ENCODE measurements around the gene ADCY3. TPM values are rescaled to one million over a fixed set of nuclear protein-coding genes. Genes with fewer than 3 reads are reported as not detected.

The ADCY3 gene
- total RNA-seq, 4 donors from 2014 or later: 29.3 to 51.9 (median 43.1) TPM

DNA sequence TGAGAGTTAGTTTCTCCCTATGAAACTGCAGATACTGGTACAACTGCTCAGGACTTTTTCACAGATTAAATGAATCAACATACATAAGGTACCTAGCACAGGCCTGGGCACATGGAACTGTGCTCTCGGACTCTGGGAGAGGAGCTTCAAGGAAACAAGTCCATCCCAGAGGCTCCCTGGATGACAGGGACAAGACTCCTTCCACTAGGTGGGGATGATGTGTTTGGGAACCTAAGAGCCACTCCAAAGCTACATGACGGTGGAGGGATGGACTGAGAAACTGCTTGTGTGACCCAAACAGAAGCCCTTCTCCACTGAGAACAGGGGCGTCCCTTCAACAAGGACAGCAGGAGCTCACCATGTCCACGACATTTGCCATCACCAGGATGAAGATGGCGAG is 89.7 kb downstream of the ADCY3 start:
- no peak overlapping the region for H3K4me3 ChIP-seq (ENCODE audit: low read depth, poor library complexity, severe bottlenecking)
- intact Hi-C loops (cut with DNase I; ENCODE audit: low total_unique reads): no loop called here
- no peak for TF ChIP-seq POLR2A (IDR thresholded peaks at IDR 0.05)
- TF ChIP-seq, protein P1, sequence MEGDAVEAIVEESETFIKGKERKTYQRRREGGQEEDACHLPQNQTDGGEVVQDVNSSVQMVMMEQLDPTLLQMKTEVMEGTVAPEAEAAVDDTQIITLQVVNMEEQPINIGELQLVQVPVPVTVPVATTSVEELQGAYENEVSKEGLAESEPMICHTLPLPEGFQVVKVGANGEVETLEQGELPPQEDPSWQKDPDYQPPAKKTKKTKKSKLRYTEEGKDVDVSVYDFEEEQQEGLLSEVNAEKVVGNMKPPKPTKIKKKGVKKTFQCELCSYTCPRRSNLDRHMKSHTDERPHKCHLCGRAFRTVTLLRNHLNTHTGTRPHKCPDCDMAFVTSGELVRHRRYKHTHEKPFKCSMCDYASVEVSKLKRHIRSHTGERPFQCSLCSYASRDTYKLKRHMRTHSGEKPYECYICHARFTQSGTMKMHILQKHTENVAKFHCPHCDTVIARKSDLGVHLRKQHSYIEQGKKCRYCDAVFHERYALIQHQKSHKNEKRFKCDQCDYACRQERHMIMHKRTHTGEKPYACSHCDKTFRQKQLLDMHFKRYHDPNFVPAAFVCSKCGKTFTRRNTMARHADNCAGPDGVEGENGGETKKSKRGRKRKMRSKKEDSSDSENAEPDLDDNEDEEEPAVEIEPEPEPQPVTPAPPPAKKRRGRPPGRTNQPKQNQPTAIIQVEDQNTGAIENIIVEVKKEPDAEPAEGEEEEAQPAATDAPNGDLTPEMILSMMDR (IDR thresholded peaks at IDR 0.05): no peak
- 92 to 94% methylated on average over 5 of the region's 5 CpGs for WGBS, 2 donors
- no peak for DNase-seq (ENCODE audit: low spot score in 2 of 2)

DNA sequence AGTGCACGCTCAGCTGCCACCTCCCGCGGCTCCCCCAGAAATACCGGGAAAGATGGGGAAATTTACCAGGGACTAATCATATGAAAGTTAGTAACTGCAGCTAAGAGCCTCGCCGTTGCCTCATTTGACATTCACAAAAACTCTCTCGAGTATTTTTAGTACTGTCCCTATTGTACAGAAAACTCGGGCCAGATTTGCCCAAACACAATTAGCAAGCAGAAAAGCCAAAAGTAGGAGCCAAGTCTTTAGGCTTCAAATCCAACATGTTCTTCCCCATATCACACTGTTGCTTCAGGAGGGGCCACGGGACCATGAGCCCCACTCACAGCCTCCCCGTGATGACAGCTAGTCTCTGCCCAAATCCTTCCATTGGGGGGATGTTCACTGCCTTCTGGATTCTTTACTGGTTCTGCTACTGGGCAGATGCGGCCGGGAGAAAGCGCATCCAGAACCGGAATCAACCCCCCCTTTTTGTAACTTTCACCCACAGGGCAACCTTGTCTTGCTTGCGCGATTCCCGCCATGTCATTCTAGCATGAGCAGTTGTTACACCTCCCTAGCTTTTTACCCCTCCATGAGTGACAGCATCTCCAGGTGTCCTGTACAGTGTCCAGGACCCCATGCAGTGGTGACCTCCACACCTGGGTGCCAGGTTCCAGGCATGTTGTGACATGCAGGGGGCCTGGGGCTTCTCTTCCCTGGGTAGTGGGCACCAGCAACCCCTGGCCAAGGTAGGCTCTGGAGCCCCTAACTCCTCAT is 91.6 kb downstream of the ADCY3 start:
- WGBS, 2 donors: 75 to 79% methylated on average over 17 of the region's 17 CpGs
- DNase-seq (ENCODE audit: low spot score in 2 of 2): peak in 1 of 2 donors; percentile 70

DNA sequence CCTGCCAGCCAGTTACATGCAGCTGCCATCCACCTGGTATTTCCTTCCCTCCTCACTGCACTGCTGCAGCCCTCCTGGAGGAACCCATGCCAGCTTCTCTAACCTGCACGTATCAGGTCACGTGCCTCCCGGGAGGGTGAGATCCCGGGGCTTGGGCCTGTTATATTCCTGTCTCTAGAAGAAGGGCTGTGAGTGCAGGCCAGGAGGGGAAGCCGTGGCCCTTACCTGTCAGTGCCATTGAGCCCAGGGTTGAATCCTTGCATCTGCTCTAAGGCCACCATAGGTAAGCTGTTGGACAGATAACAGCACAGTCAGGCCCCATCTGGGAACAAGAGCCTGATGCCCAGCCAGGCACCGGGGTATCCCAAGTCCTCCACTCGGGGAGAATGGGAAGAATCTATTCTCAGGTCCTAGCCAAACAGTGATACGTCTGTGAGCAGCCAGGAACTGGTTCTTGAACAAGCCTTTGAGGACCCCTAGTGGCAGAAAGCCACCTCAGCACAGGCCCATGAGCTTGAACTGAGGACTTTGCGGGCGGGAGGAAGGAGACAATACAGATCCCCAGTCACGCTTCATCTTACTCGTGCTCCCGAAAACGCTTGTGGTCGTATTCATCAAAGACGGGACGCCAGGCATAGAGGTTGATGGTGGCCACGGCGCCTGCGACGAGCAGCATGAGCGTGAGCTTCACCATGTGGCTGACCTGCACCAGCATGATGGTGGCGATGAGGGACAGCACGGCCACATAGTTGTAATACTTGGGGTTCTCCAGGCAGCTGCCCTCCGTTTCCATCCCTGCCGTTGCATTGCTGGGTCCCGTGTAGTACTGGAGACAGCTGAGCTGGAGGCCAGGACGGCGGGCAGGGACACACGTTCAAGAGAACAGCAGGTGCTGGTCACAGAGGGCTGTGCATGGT is 92.5 kb downstream of the ADCY3 start:
- peak; percentile 83 to 94 for DNase-seq (ENCODE audit: low spot score in 2 of 2)

More for the DNA sequence above, 91.6 kb downstream of the ADCY3 start:
- intact Hi-C loops (cut with DNase I; ENCODE audit: low total_unique reads): loop anchor here (5.0 kb wide), 1 partner anchor 416 kb away; no protein-coding TSS in a partner anchor
- H3K4me3 ChIP-seq (ENCODE audit: low read depth, poor library complexity, severe bottlenecking): no peak overlapping the region
- TF ChIP-seq, protein P1 (IDR thresholded peaks at IDR 0.05): no peak
- TF ChIP-seq POLR2A (IDR thresholded peaks at IDR 0.05): no peak

DNA sequence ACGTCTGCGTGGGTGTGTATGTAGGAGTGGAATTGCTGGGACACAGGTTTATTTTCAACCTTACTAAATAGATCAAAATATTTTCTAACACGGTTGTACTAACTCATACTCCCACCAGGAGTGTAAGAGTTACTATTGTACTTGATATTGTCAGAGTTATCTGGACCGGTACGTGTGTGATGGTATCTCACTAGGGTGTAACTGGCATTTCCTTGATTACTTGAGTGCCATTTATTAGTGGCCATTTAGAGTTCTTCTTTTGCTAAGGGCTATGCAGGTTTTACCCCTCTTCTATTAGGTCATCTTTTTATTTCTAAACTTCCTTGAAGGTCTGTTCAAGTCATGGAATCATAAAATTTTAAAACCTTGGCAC is 93.3 kb downstream of the ADCY3 start:
- 63 to 68% methylated on average over 5 of the region's 5 CpGs for whole genome bisulfite sequencing, 2 donors
- no peak for TF ChIP-seq POLR2A (IDR thresholded peaks at IDR 0.05)
- TF ChIP-seq, protein P1 (IDR thresholded peaks at IDR 0.05): no peak
- H3K4me3 ChIP-seq (ENCODE audit: low read depth, poor library complexity, severe bottlenecking): no peak overlapping the region
- DNase-seq (ENCODE audit: low spot score in 2 of 2): no peak
- intact Hi-C loops (cut with DNase I; ENCODE audit: low total_unique reads): loop anchor here (5.0 kb wide), 1 partner anchor 414 kb away; no protein-coding TSS in a partner anchor

More for the DNA sequence above, 92.5 kb downstream of the ADCY3 start:
- intact Hi-C loops (cut with DNase I; ENCODE audit: low total_unique reads): loop anchor here (5.0 kb wide), 1 partner anchor 415 kb away; no protein-coding TSS in a partner anchor
- no peak overlapping the region for H3K4me3 ChIP-seq (ENCODE audit: low read depth, poor library complexity, severe bottlenecking)
- WGBS, 2 donors: 38 to 39% methylated on average over 30 of the region's 30 CpGs
- TF ChIP-seq POLR2A (IDR thresholded peaks at IDR 0.05): no peak
- TF ChIP-seq, protein P1 (IDR thresholded peaks at IDR 0.05): no peak

DNA sequence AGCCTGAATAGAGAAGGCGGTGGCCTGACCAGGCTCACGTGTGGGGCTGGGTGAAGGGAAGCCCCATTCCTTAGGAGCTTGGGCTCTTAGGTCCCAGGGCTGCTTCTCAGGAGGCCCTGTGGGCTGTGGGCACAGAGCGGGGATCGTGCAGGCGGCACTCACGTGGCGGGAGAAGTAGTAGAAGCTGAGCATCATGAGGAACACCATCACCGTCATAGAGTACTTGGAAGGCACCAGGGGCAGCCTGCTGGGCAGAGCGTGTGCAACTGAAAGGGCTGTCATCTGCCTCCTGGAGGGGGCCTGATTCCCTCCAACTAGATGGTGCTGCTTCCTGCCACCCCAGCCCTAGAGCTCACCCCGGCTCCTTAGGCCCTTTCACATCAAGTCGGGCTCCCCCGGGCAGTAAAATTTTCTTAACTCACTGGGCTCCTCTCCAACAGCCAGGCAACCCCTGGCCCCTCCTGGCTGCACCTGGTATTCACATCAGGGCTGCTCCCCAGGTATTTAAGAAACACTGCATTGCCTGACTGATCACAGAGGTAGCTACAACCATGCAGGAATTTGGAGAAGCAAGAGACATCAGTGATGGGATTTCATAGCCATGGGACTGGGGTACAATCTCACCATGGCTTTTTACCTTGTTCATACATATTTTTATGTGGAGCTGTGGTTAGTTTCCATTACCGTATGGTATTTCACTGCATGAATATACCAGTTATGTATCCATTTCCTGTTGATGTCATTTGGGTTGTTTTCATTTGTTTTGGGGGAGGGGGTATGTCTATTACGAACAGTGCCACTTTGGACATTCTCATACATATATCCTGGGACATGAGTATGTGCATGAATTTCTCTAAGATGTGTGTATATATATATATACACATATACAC is 93.9 kb downstream of the ADCY3 start:
- no peak overlapping the region for H3K4me3 ChIP-seq (ENCODE audit: low read depth, poor library complexity, severe bottlenecking)
- 89 to 90% methylated on average over 14 of the region's 14 CpGs for WGBS, 2 donors
- intact Hi-C loops (cut with DNase I; ENCODE audit: low total_unique reads): loop anchor here (5.0 kb wide), 1 partner anchor 414 kb away; no protein-coding TSS in a partner anchor
- no peak for TF ChIP-seq POLR2A (IDR thresholded peaks at IDR 0.05)
- TF ChIP-seq, protein P1 (IDR thresholded peaks at IDR 0.05): no peak
- peak in 1 of 2 donors; percentile 60 for DNase-seq (ENCODE audit: low spot score in 2 of 2)
